ENCODE data around the gene FAN1.

The FAN1 gene

DNA sequence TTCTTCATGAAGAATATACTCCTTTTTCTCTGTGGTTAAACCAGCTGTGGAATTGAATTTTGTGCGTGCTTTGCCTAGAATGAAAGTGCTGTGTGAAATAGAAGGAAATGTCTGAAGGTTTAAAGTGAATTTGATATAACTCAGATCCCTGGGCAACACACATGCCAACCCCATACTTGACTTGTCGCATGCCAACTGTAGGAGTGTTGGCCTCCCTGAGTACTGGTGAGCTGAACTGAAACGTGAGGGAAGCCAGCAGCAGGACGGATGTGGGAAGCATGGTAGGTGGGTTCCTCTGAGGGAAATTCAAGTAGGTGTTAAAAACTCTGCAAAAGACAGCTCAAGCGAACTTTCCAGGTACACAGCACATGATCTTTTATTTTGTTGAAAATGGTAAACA is 14.7 kb downstream of the FAN1 start:
- H3K27ac ChIP-seq, result no peak overlapping the region
- H3K4me3 ChIP-seq, result no peak overlapping the region

DNA sequence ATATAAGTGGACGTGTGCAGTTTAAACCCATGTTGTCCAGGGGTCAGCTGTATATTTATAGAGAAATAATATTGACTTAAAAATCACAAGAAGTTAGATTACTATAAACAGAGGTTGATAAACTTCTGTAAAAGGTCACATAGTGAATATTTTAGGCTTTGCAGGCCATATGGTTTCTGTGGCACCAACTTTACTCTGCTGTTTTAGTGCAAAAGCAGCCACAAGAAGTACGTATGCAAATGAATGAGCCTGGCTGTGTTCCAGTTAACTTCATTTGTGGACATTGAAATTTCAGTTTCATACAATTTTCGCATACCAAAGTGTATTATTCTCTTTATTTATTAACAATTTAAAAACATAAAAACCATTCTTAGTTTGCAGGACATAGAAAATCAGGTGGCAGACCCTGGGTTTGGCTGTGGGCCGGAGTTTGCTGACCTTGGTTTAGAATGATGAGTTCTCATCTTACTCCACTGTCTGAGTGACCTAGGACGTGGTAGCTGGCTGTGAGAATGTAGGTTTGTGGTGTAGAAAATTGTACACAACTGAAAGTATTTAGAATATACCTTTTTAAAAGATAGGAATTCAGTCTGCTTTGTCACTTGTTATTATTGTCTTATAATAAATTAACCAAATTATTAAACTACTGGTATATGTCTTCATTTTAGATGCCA is 16.3 kb downstream of the FAN1 start:
- H3K4me3 ChIP-seq, result no peak overlapping the region
- H3K27ac ChIP-seq, result no peak overlapping the region

DNA sequence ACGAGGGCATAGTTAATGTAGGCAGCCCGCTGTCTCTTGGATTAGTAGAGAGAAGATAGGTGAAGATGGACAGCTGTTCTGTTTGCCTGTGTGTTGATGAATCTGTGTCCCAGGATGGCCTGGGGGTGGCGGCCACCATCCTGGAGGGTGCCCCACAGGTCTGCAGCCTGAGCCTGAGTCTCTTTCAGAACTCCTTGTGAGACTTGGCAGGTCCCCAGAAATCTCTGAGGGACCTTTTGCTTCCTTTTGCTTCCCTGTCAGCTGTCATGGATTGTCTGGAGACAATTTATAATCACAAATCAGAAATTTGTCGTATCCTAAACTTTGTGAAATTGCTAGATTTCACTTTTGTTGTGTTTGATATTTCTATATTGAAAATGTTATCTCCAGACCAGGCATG is 17.4 kb downstream of the FAN1 start:
- H3K27ac ChIP-seq, result peak overlapping the region in 3 of 21 experiments; percentile 7 to 44 (median 26)

DNA sequence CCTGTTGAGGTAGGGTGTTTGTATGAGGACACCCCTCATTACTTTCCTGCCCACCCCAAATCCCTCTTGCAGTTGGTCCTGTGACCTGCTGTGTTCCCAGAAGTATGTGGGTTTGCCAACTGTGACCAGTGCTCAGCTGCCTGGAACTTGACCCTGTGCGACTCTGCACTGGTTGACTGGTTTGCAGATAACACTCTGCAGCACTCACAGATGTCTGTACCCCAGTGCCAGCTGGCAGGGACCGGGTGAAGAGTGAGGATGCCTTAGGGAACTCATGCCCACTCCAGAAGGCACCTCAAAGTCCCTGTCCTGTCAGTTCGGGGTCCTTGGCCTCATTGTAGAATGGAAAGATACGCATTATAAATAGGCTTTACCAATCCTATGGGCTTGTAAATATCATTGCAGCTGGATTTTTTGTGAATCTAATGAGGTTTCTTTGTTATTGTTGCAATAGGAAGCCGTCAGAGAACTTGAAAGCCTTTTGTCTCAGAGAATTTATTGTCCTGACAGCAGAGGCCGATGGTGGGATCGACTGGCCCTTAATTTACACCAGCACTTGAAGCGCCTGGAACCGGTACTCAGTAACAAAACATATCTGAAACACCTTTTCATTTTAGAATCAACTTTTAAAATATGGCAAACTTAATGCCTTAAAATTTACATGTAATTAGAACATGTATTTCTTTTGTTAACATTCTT is 18.2 kb downstream of the FAN1 start:
- peak overlapping the region in 4 of 21 experiments; percentile 24 to 54 (median 40) for H3K27ac ChIP-seq
- no peak overlapping the region for H3K4me3 ChIP-seq

More for the DNA sequence above, 17.4 kb downstream of the FAN1 start:
- H3K4me3 ChIP-seq, result no peak overlapping the region

DNA sequence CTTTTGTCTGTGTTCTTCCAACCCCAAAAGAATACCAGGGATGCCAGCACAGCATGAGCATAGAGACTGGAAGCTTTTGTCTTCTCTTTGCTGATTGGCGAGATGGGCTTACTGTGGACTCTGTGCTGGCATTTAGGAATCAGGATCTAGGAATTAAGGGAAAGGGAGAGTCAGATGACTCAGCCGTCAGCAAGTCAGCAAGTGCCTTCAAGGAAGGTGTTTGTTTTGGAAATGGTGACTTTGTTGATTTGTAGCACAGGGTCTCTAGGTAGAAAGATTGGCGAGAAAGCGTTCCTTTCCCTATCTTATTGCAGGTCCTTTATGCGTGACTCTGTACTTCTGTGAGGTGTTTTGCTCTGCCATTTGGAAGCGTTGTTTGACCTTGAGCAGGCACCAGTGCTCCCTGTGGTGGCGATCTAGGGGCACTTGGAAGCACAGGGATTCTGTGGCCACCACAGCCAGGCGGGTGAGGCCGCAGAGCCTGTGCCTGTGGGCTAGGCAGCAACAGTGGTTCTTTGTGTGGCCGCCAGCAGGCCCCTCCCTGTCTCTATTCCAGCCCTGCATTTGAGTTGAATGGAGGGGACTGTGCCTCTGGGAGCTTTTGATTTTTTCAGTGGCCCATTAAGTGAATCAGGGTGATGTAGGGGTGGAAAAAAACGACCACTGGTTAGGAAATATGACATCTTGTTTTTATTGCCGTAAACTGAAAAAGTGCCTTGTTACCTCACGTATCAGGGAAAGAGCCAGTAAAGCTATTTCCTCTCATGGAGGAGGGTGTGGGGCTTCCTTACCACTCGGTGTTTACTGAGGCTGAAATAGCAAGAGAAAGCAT is 19.0 kb downstream of the FAN1 start:
- Histone ChIP-seq H3K4me3 (no peak overlapping the region), H3K27ac (peak overlapping the region in 8 of 21 experiments; percentile 4 to 69 (median 41))

DNA sequence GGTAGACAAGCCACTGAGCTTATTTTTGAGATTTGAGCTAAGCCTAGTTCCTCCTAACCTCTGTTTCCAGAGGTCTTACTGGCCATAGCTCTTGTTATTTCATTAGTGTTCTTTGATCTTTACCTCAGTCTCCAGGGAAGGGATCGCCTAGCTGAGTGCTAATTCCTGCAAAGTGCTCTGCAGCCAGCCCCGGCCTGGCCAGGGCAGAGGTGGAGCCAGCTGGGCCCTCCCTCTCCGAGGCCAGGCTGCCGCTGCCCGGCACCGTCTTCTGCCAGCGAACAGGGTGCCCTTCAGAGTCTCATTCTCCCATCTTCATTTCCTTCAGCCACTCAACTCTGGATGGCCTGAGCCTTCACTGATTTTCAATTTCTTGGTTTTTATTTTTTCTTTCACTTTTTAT is 19.7 kb downstream of the FAN1 start:
- Histone ChIP-seq H3K4me3 (no peak overlapping the region), H3K27ac (peak overlapping the region in 8 of 21 experiments; percentile 4 to 69 (median 36))

DNA sequence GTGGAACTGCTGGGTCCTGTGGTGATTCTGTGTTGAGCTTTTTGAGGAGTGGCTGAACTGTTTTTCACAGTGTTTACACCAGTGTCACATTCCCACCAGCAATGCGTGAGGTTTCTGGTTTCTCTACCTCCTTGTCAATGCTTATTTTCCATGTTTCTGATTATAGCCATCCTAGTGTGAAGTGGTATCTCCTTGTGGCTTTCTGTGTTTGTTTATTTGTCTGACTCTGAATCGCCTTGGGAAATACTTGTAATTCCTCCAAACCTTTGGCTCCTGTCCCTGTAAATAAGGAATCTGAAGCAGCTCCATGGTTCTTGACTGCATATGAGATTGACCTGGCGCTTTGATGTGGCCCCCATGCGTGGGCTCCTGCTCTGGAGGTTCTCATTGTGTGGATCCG is 20.6 kb downstream of the FAN1 start:
- Histone ChIP-seq H3K4me3 (no peak overlapping the region), H3K27ac (peak overlapping the region in 3 of 21 experiments; percentile 15 to 68 (median 21))

DNA sequence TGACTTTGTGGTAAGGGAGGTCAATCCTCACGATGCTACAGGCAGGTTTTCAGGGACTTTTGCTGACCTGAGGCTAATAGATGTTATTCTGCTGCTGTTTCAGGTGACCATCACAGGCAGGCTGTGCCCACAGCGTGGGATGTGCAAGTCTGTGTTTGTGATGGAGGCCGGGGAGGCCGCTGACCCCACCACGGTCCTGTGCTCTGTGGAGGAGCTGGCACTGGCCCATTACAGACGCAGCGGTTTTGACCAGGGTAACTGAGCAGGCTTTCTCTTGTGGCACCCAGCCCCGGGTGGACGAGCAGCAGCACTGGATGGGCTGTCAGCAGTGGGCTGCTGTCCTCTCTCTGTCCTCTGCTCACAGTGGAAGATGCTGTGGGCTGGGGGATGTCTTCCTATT is 22.0 kb downstream of the FAN1 start:
- Histone ChIP-seq H3K27ac (no peak overlapping the region), H3K4me3 (no peak overlapping the region)

DNA sequence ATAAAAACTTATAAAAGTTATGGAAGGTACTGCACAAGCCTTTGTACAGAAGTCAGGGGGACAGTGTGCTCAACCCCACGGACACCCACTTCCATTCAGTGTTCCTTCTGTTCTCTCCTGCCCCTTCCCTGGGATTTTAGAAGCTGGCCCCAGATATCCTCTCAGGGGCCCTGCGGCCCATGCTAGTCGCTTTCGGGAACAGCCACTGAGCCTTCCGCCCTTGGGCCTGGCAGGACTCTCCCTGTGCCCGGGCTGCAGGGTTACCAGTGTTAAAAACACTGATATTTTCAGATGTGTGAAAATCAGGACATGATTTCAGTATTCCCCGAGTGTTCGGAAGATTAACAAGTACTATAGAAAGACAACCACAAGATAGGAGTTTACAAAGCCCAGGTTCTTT is 22.4 kb downstream of the FAN1 start:
- Histone ChIP-seq H3K27ac (no peak overlapping the region), H3K4me3 (no peak overlapping the region)

DNA sequence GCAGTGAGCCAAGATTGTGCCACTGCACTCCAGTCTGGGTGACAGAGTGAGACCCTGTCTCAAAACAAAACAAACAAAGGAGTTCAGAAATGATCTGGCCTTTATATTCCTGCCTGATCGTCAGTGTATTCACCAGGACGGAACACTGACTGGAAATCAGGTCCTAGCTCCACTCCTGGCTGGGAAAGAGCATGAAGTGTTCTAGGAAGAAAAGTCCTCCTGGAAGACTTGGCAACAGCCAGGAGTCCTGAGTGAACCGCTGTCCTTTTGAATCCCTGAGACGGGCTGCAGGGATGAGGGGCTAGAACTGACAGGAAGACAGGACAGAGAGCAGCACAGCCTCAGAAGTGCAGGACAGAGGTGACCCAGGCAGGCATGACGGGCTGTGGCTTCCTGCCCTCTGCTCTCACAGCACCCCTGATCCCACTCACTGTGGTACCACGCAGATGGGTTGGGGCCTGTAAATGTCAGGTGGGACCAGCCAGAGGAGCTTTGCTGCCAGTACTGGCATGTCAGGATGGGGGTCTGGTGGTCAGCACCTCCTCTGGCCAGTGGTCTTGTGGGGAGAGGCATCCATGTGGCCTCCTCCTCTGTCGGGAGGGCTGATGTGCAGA is 23.5 kb downstream of the FAN1 start:
- no peak overlapping the region for H3K27ac ChIP-seq
- H3K4me3 ChIP-seq, result no peak overlapping the region

DNA sequence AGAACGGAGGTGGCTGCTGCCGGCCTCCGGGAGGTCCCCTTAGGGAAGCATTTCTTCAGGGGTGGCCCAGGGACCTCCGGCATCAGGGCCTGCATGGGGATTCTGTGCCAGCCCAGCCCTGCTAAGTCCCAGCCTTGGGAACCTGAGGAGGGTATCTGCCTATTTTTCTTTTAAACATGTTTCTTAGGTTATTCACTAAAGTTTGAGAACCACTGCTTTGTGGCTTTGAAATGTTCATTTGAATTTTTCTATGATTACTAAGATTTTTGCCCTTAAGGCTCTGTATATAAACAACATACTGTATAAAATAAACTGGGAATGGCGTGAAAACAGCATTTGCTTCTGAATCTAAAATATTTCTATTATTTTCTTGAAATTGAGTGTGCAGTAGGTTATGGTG is 24.4 kb downstream of the FAN1 start:
- no peak overlapping the region for H3K27ac ChIP-seq
- H3K4me3 ChIP-seq, result no peak overlapping the region

DNA sequence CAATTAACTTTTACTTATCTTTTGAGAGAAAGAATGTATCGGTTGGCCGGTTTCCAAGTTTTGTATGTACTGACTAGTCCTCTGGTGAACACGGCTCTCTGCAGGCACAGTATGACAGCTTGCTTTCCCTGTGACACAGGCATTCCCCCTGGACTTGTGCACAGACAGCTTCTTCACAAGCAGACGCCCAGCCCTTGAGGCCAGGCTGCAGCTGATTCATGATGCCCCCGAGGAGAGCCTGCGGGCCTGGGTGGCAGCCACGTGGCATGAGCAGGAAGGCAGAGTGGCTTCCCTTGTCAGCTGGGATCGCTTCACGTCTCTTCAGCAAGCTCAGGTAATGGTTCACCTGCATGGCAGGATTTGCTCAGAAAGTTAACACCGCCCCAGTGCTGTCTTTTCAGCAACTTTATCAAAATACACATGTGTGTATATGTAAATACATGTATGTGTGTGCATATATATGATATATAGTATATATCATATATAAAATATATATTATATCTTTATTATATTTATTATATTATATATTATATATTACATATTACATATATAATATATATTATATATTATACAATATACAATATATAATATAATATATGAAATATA is 25.5 kb downstream of the FAN1 start:
- no peak overlapping the region for H3K27ac ChIP-seq

DNA sequence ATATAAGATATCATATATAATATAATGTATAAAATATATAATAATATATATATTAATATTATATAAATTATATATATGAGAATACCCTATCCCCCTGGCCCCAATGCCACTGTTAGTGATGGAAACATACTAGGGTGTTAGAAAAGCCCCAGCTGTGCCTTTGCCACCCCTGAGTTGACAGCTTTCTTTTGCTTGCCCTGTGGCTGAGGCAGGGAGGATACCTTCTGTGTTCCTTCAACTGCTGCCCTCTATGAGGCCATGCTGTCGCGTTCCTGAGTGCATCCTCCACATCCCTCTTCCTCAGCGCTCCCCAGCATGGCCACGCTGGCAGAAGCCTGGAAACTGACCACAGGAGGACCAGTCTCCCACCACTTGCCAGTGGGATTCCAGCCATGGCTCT is 26.3 kb downstream of the FAN1 start:
- Histone ChIP-seq H3K4me3 (no peak overlapping the region), H3K27ac (no peak overlapping the region)

More for the DNA sequence above, 25.5 kb downstream of the FAN1 start:
- H3K4me3 ChIP-seq, result no peak overlapping the region

DNA sequence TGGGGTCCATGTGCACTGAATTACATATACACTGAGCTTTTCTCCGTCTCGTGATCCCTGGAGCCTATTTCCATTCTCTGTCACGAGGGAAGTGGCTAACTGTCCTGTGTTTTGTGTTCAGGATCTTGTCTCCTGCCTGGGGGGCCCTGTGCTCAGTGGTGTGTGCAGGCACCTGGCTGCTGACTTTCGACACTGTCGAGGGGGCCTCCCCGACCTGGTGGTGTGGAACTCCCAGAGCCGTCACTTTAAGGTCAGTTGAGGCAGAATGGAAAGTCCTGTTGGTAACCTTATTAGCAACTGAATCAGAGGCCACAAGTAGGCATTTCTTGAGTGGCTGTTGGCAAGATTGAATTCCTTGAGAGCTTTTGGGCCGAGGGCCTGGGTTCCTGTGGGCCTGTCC is 26.7 kb downstream of the FAN1 start:
- Histone ChIP-seq H3K27ac (no peak overlapping the region), H3K4me3 (no peak overlapping the region)

DNA sequence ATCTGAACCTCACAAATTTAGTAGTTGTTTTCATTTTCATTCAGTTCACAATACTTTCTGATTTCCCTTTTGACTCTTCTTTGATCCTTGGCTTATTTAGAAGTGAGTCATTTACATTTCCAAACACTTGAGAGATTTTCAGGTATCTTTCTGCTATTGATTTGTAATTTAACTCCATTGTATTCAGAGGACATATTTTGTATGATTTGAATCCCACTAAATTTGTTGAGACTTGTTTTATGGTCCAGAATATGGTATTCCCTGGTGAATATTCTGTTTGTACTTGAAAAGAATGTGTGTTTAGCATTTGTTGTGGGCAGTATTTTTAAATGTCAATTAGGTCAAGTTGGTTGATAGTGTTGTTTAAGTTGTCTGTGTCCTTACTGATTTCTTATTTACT is 29.6 kb downstream of the FAN1 start:
- Histone ChIP-seq H3K4me3 (no peak overlapping the region), H3K27ac (no peak overlapping the region)

DNA sequence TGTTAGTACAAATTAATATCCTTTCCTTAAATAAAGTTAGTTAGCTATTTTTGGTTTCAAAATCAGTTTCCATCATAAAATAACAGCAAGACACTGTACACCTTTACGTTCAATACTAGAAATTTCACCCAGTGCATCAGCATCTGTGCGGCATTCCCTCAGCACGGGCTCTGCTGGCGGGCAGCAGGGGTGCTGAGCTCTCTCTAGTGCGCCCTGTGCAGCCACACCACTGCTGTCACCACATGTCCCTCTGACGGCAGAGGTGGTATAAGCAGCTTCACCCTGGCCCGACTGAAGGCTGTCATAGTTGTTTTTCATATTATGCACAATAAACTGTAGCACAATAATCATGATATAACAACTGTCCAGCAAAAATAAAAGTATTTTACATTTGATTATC is 35.4 kb downstream of the FAN1 start:
- Histone ChIP-seq H3K4me3 (no peak overlapping the region), H3K27ac (no peak overlapping the region)

DNA sequence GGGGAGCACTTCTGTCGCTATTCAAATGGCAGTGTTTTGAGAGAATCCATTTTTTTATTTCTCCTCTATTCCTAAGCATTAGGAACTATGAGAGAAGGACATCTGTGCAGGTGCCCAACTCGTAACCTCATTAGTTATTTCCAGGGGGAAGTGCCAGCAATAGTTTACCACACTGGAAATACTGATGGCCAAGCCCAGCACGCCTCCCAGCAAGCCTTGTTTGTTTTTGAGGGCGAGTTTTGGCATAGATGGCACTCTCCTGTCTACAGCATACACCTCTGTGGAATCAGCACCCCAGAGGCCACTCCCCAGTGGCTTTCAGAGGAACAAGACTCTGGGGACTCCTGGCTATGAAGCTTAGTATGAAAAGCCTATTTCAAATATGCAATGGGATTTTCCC is 36.6 kb downstream of the FAN1 start:
- Histone ChIP-seq H3K4me3 (no peak overlapping the region), H3K27ac (no peak overlapping the region)

DNA sequence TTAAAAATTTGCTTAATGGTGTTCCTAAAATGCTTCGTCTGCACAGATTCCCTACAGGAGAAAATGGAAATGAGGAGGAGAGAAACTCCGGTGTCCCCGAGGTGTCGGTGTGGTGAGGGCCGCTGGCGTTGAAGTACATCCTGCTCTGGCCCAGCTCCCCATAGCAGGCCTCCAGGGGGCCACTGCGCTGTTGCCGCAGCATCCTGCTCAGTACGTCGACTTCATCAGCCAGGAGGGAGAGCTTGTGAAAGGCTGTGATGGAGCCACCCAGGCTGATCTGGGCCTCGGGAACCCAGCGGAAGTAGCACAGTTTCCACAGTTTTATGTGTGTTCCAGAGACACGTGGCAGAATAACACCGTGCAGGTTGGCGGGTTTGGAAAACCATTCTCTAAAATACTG is 37.8 kb downstream of the FAN1 start:
- Histone ChIP-seq H3K27ac (no peak overlapping the region), H3K4me3 (no peak overlapping the region)

DNA sequence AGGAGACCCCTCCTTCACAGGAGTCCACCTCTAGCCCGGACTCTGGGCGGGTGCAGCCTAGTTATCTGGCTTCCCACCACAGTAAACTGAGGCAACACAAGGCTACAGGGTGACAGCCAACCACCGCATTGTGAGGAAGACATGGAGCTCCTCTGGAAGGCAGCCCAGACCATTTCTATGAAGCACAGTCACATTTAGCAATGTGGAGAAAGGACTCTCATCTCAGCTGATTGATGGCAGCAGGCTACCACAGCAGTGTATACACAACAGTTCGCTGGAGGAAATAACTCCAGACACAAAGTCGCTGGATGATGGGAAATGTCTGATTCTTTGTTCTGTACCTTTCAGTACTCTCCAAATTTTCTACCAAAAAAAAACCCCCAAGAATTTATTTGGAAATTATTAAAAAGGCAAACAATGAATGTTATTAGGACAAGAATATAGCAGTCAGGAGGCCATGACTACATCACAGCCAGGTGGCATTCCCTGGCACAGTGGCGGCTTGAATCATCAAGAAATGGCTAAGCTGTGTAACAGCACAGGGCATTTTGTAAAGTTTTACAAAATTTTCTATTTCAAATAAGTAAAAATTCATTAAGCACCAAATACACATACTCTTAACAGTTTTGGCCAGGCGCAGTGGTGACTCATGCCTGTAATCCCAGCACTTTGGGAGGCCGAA is 40.1 kb downstream of the FAN1 start:
- peak overlapping the region in 1 of 21 experiments; percentile 20 for H3K27ac ChIP-seq

More for the DNA sequence above, 40.1 kb downstream of the FAN1 start:
- H3K4me3 ChIP-seq, result no peak overlapping the region
